Neural progenitor cell (in vitro differentiated cells): Measurements from ENCODE around the gene PEX16. TPM values are rescaled to one million over a fixed set of nuclear protein-coding genes. Genes with fewer than 3 reads are reported as not detected.
A peak's percentile ranks its signal among the peaks of the same experiment; 100 is the strongest.

Experiments used
- DNase-seq: peaks from one replicate; pipeline ENCODE4 v3.0.0-alpha.2; 2016; ENCODE audit warnings: low spot score
- H2AFZ ChIP-seq: fragments of 200-600 bp; sonication (generic); replicated peaks from 2 replicates; pipeline ENCODE4 v1.6.1; 2016; ENCODE audit warnings: antibody characterized with exemption
- H3F3A ChIP-seq: fragments of 200-600 bp; sonication (generic); 2 replicates; pipeline ENCODE4 v1.6.1; 2016; ENCODE audit warnings: antibody characterized with exemption, low read depth
- H3K27ac ChIP-seq: fragments of 200-600 bp; sonication (generic); 2 replicates; pipeline ENCODE4 v1.5.1; 2016; ENCODE audit warnings: mild to moderate bottlenecking
- H3K27me3 ChIP-seq: fragments of 200-600 bp; sonication (generic); 2 replicates; pipeline ENCODE4 v1.6.1; 2016; ENCODE audit warnings: mild to moderate bottlenecking, moderate library complexity
- H3K36me3 ChIP-seq: fragments of 200-600 bp; sonication (generic); 2 replicates; pipeline ENCODE4 v1.5.1; 2016
- H3K4me1 ChIP-seq: fragments of 200-600 bp; sonication (generic); 2 replicates; pipeline ENCODE4 v1.6.1; 2016; ENCODE audit warnings: mixed run types
- H3K4me2 ChIP-seq: fragments of 200-600 bp; sonication (generic); 2 replicates; pipeline ENCODE4 v1.6.1; 2016
- H3K4me3 ChIP-seq: fragments of 200-600 bp; sonication (generic); 2 replicates; pipeline ENCODE4 v1.5.1; 2016
- H3K79me2 ChIP-seq: fragments of 200-600 bp; sonication (generic); 2 replicates; pipeline ENCODE4 v1.6.1; 2016; ENCODE audit warnings: low read depth
- H3K9ac ChIP-seq: fragments of 200-600 bp; sonication (generic); 2 replicates; pipeline ENCODE4 v1.6.1; 2016
- H3K9me3 ChIP-seq: fragments of 200-600 bp; sonication (generic); 2 replicates; pipeline ENCODE4 v1.5.1; 2016; ENCODE audit warnings: low read depth
- H4K20me1 ChIP-seq: fragments of 200-600 bp; sonication (generic); 2 replicates; pipeline ENCODE4 v1.6.1; 2016; ENCODE audit warnings: low read depth
- H3K27ac Mint-ChIP-seq: 3 replicates; pipeline ENCODE4 v1.8.0; 2021; ENCODE audit warnings: mixed read lengths
- H3K27me3 Mint-ChIP-seq: 2 replicates; pipeline ENCODE4 v1.8.0; 2022; ENCODE audit warnings: low read depth, mild to moderate bottlenecking, inconsistent platforms, moderate library complexity, mixed read lengths; ENCODE audit not compliant: insufficient read depth
- H3K36me3 Mint-ChIP-seq: 3 replicates; pipeline ENCODE4 v1.8.0; 2021; ENCODE audit warnings: mixed read lengths
- H3K4me1 Mint-ChIP-seq: 3 replicates; pipeline ENCODE4 v1.8.0; 2021; ENCODE audit warnings: mixed read lengths
- H3K4me3 Mint-ChIP-seq: 3 replicates; pipeline ENCODE4 v1.8.0; 2021; ENCODE audit warnings: mild to moderate bottlenecking, moderate library complexity, mixed read lengths
- H3K9me3 Mint-ChIP-seq: 3 replicates; pipeline ENCODE4 v1.8.0; 2020; ENCODE audit warnings: mixed read lengths
- EZH2 ChIP-seq: fragments of 200-600 bp; sonication (generic); IDR thresholded peaks from 2 replicates; pipeline ENCODE4 v1.6.1; 2017; ENCODE audit warnings: antibody characterized with exemption, mild to moderate bottlenecking, moderate library complexity
- EZH2phosphoT487 ChIP-seq: fragments of 200-600 bp; sonication (generic); IDR thresholded peaks from 2 replicates; pipeline ENCODE4 v1.6.1; 2017; ENCODE audit warnings: antibody characterized with exemption
- total RNA-seq: library from RNA; depleted of rRNA; stranded (reverse); fragments of >200 nt; gene quantifications from 2 replicates; pipeline ENCODE4 v1.2.3, GENCODE V29; 2015; ENCODE audit warnings: low replicate concordance
- TF ChIP-seq, protein P1 (sequence below): fragments of 200-600 bp; sonication (generic); IDR thresholded peaks from 2 replicates; pipeline ENCODE4 v1.5.1; 2017; ENCODE audit warnings: antibody characterized with exemption, mild to moderate bottlenecking

The PEX16 gene
- total RNA-seq, 1 donor from 2014 or later, result 11.6 TPM

DNA sequence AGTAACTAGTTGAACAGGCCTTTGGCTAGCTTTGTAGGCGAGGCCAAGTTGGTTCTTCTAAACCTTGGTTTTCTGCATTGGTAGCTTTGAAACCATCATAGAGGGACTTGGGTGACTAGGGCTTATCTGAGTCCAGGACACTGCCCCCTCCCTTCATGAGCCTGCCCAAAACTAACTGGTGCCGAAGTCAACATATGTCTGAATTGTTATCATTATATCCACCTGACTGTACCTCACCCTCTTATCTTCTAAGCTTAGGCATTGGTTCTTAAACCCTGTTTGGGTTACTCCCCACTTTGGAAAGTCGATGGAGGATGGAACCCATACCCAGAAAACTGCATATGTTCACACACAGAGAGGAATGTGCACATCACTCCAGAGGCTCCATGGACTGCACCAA lies 39.8 kb downstream of the PEX16 start:
- Histone ChIP-seq H3K4me2 (no peak overlapping the region), H3K4me1 (peaks cover 20% of the 10 kb centered on the region), H3K9ac (no peak overlapping the region), H3K4me3 (no peak overlapping the region), H3K27ac (no peak overlapping the region), H3K27me3 (no peaks in the 10 kb centered on the region), H4K20me1 (no peaks in the 10 kb centered on the region), H3K9me3 (no peaks in the 10 kb centered on the region), H3F3A (peaks cover 4% of the 10 kb centered on the region), H3K36me3 (no peaks in the 10 kb centered on the region), H3K79me2 (no peaks in the 10 kb centered on the region), H2AFZ (no peak overlapping the region)
- no peaks in the 10 kb centered on the region for H3K9me3 Mint-ChIP-seq
- H3K4me1 Mint-ChIP-seq, result peaks cover 14% of the 10 kb centered on the region
- no peak for DNase-seq
- no peak overlapping the region for H3K27ac Mint-ChIP-seq
- TF ChIP-seq EZH2, result no peak
- TF ChIP-seq, protein P1, sequence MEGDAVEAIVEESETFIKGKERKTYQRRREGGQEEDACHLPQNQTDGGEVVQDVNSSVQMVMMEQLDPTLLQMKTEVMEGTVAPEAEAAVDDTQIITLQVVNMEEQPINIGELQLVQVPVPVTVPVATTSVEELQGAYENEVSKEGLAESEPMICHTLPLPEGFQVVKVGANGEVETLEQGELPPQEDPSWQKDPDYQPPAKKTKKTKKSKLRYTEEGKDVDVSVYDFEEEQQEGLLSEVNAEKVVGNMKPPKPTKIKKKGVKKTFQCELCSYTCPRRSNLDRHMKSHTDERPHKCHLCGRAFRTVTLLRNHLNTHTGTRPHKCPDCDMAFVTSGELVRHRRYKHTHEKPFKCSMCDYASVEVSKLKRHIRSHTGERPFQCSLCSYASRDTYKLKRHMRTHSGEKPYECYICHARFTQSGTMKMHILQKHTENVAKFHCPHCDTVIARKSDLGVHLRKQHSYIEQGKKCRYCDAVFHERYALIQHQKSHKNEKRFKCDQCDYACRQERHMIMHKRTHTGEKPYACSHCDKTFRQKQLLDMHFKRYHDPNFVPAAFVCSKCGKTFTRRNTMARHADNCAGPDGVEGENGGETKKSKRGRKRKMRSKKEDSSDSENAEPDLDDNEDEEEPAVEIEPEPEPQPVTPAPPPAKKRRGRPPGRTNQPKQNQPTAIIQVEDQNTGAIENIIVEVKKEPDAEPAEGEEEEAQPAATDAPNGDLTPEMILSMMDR, result no peak
- TF ChIP-seq EZH2phosphoT487, result no peak
- peaks cover 4% of the 10 kb centered on the region for H3K36me3 Mint-ChIP-seq
- H3K27me3 Mint-ChIP-seq, result no peaks in the 10 kb centered on the region
- H3K4me3 Mint-ChIP-seq, result no peak overlapping the region

DNA sequence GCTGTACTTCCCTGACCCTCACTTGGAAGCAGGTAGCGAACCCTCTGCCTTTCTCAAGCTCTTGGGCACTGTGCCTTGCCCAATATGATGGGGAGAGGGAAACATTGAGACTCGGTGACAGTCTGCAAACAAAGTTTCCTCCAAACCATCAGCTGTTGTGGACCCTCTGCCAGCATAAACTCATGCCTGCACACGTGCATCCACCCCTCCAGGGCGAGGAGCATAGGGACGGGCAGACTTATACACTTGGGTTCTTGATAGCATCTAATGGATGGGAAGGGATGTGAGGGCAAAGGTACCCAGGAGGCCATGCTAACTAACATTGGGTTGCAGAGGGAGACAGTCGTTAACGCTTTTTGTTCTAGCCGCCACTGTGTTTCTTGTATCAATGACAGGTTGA lies 40.5 kb downstream of the PEX16 start:
- Histone ChIP-seq H3K27ac (no peak overlapping the region), H3K4me1 (peaks cover 20% of the 10 kb centered on the region), H3F3A (peaks cover 4% of the 10 kb centered on the region), H3K4me2 (peak overlapping the region; percentile 38), H3K4me3 (no peak overlapping the region), H3K9ac (no peak overlapping the region), H3K36me3 (no peaks in the 10 kb centered on the region), H3K79me2 (no peaks in the 10 kb centered on the region), H3K9me3 (no peaks in the 10 kb centered on the region), H3K27me3 (no peaks in the 10 kb centered on the region), H2AFZ (no peak overlapping the region), H4K20me1 (no peaks in the 10 kb centered on the region)
- Mint-ChIP-seq H3K36me3 (peaks cover 1% of the 10 kb centered on the region), H3K27me3 (no peaks in the 10 kb centered on the region), H3K4me3 (no peak overlapping the region), H3K9me3 (no peaks in the 10 kb centered on the region), H3K27ac (no peak overlapping the region), H3K4me1 (peaks cover 14% of the 10 kb centered on the region)
- DNase-seq, result no peak
- TF ChIP-seq EZH2phosphoT487 (no peak), EZH2 (no peak)

DNA sequence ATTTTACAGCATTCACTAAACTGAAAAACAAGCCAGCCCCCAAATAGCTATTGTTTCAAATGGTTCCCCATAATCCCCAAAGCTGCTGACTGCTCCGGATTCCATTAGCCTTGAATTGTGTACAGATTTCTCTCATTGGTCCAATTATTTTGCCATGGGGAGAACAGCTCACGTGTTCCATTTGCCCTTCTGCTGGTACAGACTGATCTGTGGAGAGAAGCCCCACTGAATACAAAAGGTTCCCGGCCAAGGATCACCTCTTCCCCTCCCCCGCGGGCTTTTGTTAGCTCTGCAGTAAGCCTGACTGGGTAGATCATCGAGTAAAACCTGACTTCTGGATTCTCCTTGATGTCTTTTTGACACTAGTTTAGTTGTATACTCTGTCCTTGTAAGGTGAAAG lies 41.3 kb downstream of the PEX16 start:
- no peak overlapping the region for H3K9ac ChIP-seq
- Mint-ChIP-seq H3K4me1 (peaks cover 14% of the 10 kb centered on the region), H3K27ac (no peak overlapping the region), H3K27me3 (no peaks in the 10 kb centered on the region), H3K9me3 (no peaks in the 10 kb centered on the region), H3K4me3 (no peak overlapping the region), H3K36me3 (peaks cover under 1% of the 10 kb centered on the region)
- H3K27ac ChIP-seq, result no peak overlapping the region
- H4K20me1 ChIP-seq, result no peaks in the 10 kb centered on the region
- H3K27me3 ChIP-seq, result no peaks in the 10 kb centered on the region
- TF ChIP-seq, protein P1, result no peak
- TF ChIP-seq EZH2 (no peak), EZH2phosphoT487 (no peak)
- peak overlapping the region; percentile 38 for H3K4me2 ChIP-seq
- peak; percentile 77 for DNase-seq
- no peak overlapping the region for H2AFZ ChIP-seq
- H3K4me3 ChIP-seq, result no peak overlapping the region
- H3K36me3 ChIP-seq, result no peaks in the 10 kb centered on the region
- H3F3A ChIP-seq, result peaks cover 4% of the 10 kb centered on the region
- H3K4me1 ChIP-seq, result peaks cover 20% of the 10 kb centered on the region
- no peaks in the 10 kb centered on the region for H3K79me2 ChIP-seq
- H3K9me3 ChIP-seq, result no peaks in the 10 kb centered on the region

DNA sequence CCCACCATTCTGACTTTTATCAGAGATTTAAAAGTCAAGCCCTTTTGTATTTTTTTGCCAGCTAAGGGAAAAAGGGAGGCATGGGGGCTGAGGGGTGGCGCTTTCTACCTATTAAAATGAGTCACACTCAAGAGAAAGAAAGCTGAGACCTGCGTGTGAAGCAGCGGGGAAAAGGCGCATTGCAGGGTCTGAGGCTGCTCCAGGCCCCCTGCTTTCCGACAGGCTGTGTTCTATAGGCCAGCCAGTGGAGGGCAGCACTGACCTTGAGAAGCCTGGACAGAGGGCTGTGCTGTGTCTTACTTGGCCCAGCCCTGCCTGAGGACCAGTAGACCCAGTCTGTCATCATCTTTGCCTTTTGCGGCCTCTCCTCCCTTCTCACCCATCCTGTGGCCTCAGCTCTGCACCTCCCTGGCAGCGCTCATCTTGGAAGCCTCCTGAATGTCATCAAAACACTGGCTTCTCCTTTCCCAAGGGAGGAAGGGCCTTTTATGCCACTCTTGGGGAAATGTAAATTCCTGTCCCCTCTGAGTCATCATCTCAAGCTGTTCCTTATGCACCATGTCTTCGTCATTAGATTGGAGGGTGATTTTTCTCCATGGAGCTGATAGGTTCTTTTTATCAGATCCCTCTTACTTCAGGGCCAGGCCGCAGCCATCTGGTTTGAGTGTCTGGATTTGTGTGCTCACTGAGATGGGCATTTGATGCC lies 44.9 kb downstream of the PEX16 start:
- H3K36me3 Mint-ChIP-seq, result peaks cover 17% of the 10 kb centered on the region
- no peaks in the 10 kb centered on the region for H3K36me3 ChIP-seq
- no peaks in the 10 kb centered on the region for H4K20me1 ChIP-seq
- H3K4me3 Mint-ChIP-seq, result no peak overlapping the region
- no peak overlapping the region for H3K9ac ChIP-seq
- H3K9me3 Mint-ChIP-seq, result no peaks in the 10 kb centered on the region
- H3K27me3 Mint-ChIP-seq, result peaks cover 4% of the 10 kb centered on the region
- peaks cover 20% of the 10 kb centered on the region for H3K4me1 ChIP-seq
- no peak overlapping the region for H3K4me2 ChIP-seq
- H3K79me2 ChIP-seq, result no peaks in the 10 kb centered on the region
- no peaks in the 10 kb centered on the region for H3K9me3 ChIP-seq
- H3K27me3 ChIP-seq, result no peaks in the 10 kb centered on the region
- peak; percentile 89 for DNase-seq
- H3K27ac ChIP-seq, result no peak overlapping the region
- H2AFZ ChIP-seq, result no peak overlapping the region
- peaks cover 4% of the 10 kb centered on the region for H3F3A ChIP-seq
- no peak overlapping the region for H3K27ac Mint-ChIP-seq
- H3K4me3 ChIP-seq, result no peak overlapping the region
- peaks cover 14% of the 10 kb centered on the region for H3K4me1 Mint-ChIP-seq
- TF ChIP-seq EZH2, result no peak
- TF ChIP-seq, protein P1, result peak; percentile 82
